Measurements from ENCODE around the gene AMPD2. TPM values are rescaled to one million over a fixed set of nuclear protein-coding genes. Genes with fewer than 3 reads are reported as not detected.

AMPD2 gene
- total and polyA plus RNA-seq, 2 donors (not counting 3 experiments of a cell fraction or from before 2014, with no cell fraction given): 69.4 TPM

DNA sequence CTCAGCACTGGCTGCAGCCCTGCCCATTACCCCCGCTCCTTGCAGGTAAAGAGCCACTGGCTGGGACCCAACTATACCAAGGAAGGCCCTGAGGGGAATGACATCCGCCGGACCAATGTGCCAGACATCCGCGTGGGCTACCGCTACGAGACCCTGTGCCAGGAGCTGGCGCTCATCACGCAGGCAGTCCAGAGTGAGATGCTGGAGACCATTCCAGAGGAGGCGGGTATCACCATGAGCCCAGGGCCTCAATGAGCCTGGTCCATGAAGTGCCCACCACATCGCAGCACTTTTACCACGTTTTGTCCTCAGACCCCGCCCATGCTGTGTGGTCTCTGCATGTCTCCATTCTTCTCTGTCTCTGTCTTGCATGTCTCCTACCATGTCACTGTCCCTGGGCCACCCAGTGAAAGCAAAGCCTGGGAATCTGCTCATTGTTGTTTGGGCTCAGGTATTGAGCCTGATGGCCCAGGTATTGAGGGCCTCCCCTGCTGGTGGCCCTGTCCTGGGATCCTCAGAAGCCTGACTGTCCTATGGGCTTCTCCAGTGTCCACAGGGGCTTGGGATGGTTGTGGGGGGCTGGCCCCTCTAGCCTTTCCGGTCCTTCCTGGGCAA lies 11.4 kb downstream of the AMPD2 start:
- TSS peak; percentile 12 for BruUV-seq (replicated peaks)
- dilution Hi-C loops (cut with MboI; ENCODE audit: extremely low pct_ligation_motif_present, low sequenced_read_pairs): no loop called here

More for the DNA sequence above, 11.4 kb downstream of the AMPD2 start:
- Histone ChIP-seq H3K9ac (replicated peaks; ENCODE audit: extremely low read depth, insufficient read depth, low read length) (no peak overlapping the region), H4K20me1 (replicated peaks; ENCODE audit: control insufficient read depth, extremely low read depth, insufficient read depth, low read length) (no peaks in the 10 kb centered on the region), H3K4me1 (ENCODE audit: control insufficient read depth, extremely low read depth, insufficient read depth, low read length) (no peaks in the 10 kb centered on the region), H3K36me3 (ENCODE audit: control insufficient read depth in 2 of 2, extremely low read depth in 1 of 2, insufficient read depth in 2 of 2, low read length in 2 of 2) (peaks cover 9 to 47% of the 10 kb centered on the region in 2 experiments), H3K79me2 (ENCODE audit: control insufficient read depth, insufficient read depth, low read length) (no peaks in the 10 kb centered on the region), H3K27ac (ENCODE audit: insufficient read depth, low read depth, low read length) (no peak overlapping the region), H3K9me1 (replicated peaks; ENCODE audit: control insufficient read depth, extremely low read depth, insufficient read depth, low read length) (no peaks in the 10 kb centered on the region), H2AFZ (ENCODE audit: low read depth, low read length) (no peak overlapping the region), H3K9me3 (replicated peaks; ENCODE audit: control insufficient read depth, insufficient read depth, low read length) (no peaks in the 10 kb centered on the region), H3K4me3 (replicated peaks in 1 of 3; ENCODE audit: insufficient read depth in 1 of 3, low read depth in 1 of 3, low read length in 3 of 3) (no peak overlapping the region), H3K27me3 (ENCODE audit: control insufficient read depth in 2 of 2, insufficient read depth in 2 of 2, low read length in 2 of 2) (no peaks in the 10 kb centered on the region), H3K4me2 (ENCODE audit: insufficient read depth, low read length) (no peak overlapping the region)
- intact Hi-C loops (cut with micrococcal nuclease): loop anchor here (1.0 kb wide), 1 partner anchor 85 kb away; no protein-coding TSS in a partner anchor
- FAIRE-seq (no peak), DNase-seq (ENCODE audit: low read depth, low spot score) (no peak)
- TF ChIP-seq GATA2 (IDR thresholded peaks at IDR 0.05; ENCODE audit: insufficient read depth, insufficient read length, low read depth, low read length) (no peak), FOS (IDR thresholded peaks at IDR 0.05; ENCODE audit: borderline replicate concordance, insufficient read depth, low read length) (no peak), MYC (IDR thresholded peaks at IDR 0.05; ENCODE audit: low read depth, low read length) (no peak), JUN (IDR thresholded peaks at IDR 0.05; ENCODE audit: borderline replicate concordance, insufficient read depth, insufficient read length, low read depth) (no peak), POLR2AphosphoS5 (IDR thresholded peaks at IDR 0.05; ENCODE audit: insufficient read depth, low read depth, low read length) (no peak), POLR2A (IDR thresholded peaks at IDR 0.05; ENCODE audit: low read depth, low read length) (no peak), EZH2 (IDR thresholded peaks at IDR 0.05; ENCODE audit: borderline replicate concordance, low read depth, low read length, severe bottlenecking) (no peak)
- TF ChIP-seq, protein P1, sequence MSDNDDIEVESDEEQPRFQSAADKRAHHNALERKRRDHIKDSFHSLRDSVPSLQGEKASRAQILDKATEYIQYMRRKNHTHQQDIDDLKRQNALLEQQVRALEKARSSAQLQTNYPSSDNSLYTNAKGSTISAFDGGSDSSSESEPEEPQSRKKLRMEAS (IDR thresholded peaks at IDR 0.05; ENCODE audit: insufficient read depth, insufficient read length): no peak
- TF ChIP-seq, protein P2, sequence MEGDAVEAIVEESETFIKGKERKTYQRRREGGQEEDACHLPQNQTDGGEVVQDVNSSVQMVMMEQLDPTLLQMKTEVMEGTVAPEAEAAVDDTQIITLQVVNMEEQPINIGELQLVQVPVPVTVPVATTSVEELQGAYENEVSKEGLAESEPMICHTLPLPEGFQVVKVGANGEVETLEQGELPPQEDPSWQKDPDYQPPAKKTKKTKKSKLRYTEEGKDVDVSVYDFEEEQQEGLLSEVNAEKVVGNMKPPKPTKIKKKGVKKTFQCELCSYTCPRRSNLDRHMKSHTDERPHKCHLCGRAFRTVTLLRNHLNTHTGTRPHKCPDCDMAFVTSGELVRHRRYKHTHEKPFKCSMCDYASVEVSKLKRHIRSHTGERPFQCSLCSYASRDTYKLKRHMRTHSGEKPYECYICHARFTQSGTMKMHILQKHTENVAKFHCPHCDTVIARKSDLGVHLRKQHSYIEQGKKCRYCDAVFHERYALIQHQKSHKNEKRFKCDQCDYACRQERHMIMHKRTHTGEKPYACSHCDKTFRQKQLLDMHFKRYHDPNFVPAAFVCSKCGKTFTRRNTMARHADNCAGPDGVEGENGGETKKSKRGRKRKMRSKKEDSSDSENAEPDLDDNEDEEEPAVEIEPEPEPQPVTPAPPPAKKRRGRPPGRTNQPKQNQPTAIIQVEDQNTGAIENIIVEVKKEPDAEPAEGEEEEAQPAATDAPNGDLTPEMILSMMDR (IDR thresholded peaks at IDR 0.05; ENCODE audit: extremely low read depth in 1 of 2, insufficient read depth in 1 of 2, low read depth in 1 of 2, low read length in 2 of 2): no peak
- CTCF ChIA-PET: interaction anchor here (0.6 to 15.2 kb wide), 30 partner anchors 9 to 349 kb away, joined by 3 to 565 read pairs (median 5); partner anchors contain the start of genes AMPD2, GNAI3 and GNAT2
- POLR2A ChIA-PET: interaction anchor here (2.2 kb wide), 1 partner anchor 83 kb away, joined by 11 read pairs; the partner anchor contains the start of gene GNAI3
